ENCODE results near the gene DAD1. TPM values are rescaled to one million over a fixed set of nuclear protein-coding genes. Genes with fewer than 3 reads are reported as not detected.
A peak's percentile ranks its signal among the peaks of the same experiment; 100 is the strongest.
"Not testable (repeated sequence)": the region's sequence is repeated elsewhere in the genome, so short reads cannot be mapped to it uniquely, and the experiment has no call there.

The DAD1 gene
- 144 TPM for polyA plus RNA-seq (2013, experiment 1 of 2)
- polyA plus RNA-seq (2013, experiment 2 of 2) = 172 TPM

DNA sequence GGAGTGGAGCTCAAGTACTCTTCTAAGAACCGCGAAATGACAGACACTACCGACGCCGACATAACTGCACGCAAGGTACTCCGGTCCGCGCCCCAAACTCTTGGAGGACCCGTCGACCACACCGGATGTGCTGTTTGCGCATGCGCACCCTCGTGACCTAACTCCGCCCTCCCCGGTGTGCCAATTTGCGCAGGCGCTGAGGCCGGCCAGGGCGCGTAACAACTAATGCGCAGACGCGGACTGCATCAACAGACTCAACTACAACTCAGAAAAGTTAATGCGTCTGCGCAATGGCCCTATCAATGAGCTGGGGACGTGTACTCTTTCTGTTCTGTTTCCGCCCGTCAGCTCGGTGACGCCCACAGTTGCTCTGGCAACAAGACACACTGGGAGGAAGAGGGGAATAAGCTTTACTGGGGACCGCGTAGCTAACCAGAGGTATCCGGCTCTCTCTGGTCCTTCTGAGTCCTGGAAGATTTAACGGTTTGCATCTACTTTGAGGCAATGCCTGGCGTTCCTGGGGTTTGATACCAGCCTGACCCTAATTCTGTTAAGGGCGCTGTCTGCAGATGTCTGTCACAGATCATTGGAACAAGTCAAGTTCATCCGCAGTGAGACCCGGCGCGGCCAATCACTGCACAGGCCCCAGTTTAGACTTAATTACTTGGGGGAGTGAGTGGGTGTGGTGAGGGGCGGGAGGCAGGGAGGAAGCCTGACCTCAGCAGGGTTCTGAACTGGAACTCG, at the start of gene DAD1:
Gene DAD1 (minus strand): TSS at position 129 of the 744 bp plus-strand sequence. CDS start 67 bp downstream, at position 62.
- H3K4me3 ChIP-seq (ENCODE audit: low read length) = peak within 1 kb of the TSS; percentile 88
- H3K4me1 ChIP-seq (ENCODE audit: insufficient read depth, low read length) = peaks cover 5% of the 10 kb centered on the region; the same call in 1 of the 2 replicates
- H3K9me3 ChIP-seq (ENCODE audit: insufficient read depth, low read depth, low read length) = no peaks in the 10 kb centered on the region
- H3K36me3 ChIP-seq (ENCODE audit: insufficient read depth, low read length) = peaks cover 2% of the 10 kb centered on the region; the same call in 1 of the 2 replicates
- H3K9ac ChIP-seq (ENCODE audit: low read depth, low read length) = peak within 1 kb of the TSS; percentile 75
- no peaks in the 10 kb centered on the region for H3K27me3 ChIP-seq (ENCODE audit: insufficient read depth, low read length)
- WGBS = under 1% methylated on average over 44 of the region's 44 CpGs
- H3K27ac ChIP-seq (ENCODE audit: low read depth, low read length) = peak within 1 kb of the TSS; percentile 82

GRCh38 chr14:22635980-22636379, 47.0 kb upstream of the DAD1 start:
- not testable (repeated sequence) for H3K27ac ChIP-seq (ENCODE audit: low read depth, low read length); H3K36me3 ChIP-seq (ENCODE audit: insufficient read depth, low read length); H3K4me3 ChIP-seq (ENCODE audit: low read length); H3K27me3 ChIP-seq (ENCODE audit: insufficient read depth, low read length); H3K9ac ChIP-seq (ENCODE audit: low read depth, low read length); H3K4me1 ChIP-seq (ENCODE audit: insufficient read depth, low read length)
- H3K9me3 ChIP-seq (ENCODE audit: insufficient read depth, low read depth, low read length) = peaks cover 17% of the 10 kb centered on the region
- no CpG with 5 or more reads among the region's 1 CpG for WGBS

GRCh38 chr14:22634233-22634900, 45.3 kb upstream of the DAD1 start:
- WGBS = 90% methylated on average over 8 of the region's 8 CpGs
- Histone ChIP-seq H3K36me3 (ENCODE audit: insufficient read depth, low read length) (no peaks in the 10 kb centered on the region), H3K4me1 (ENCODE audit: insufficient read depth, low read length) (no peaks in the 10 kb centered on the region), H3K9me3 (ENCODE audit: insufficient read depth, low read depth, low read length) (peaks cover 20% of the 10 kb centered on the region), H3K27me3 (ENCODE audit: insufficient read depth, low read length) (no peaks in the 10 kb centered on the region), H3K9ac (ENCODE audit: low read depth, low read length) (no peak overlapping the region), H3K27ac (ENCODE audit: low read depth, low read length) (no peak overlapping the region), H3K4me3 (ENCODE audit: low read length) (no peak overlapping the region)

DNA sequence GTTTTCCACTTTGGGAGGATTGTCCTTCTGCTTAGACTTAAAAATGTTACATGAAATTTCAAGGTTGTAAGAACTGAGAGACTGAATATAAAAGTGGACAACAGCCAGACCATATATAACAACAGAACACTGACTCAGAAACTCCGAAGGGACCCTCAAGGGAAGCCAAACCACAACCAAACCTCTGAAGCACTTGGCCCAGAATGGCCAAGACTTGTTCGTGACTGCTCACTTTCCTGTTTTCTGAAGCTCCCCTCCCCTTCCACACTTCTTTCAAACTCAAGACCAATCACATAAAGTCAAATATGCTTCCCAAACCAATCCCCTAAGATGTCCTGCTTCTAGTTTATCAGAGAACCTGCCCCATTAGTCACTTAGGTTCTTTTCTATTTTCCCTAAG, 41.5 kb upstream of the DAD1 start:
- Histone ChIP-seq H3K9ac (ENCODE audit: low read depth, low read length) (no peak overlapping the region), H3K27me3 (ENCODE audit: insufficient read depth, low read length) (no peaks in the 10 kb centered on the region), H3K27ac (ENCODE audit: low read depth, low read length) (no peak overlapping the region), H3K36me3 (ENCODE audit: insufficient read depth, low read length) (no peaks in the 10 kb centered on the region), H3K9me3 (ENCODE audit: insufficient read depth, low read depth, low read length) (peaks cover 17% of the 10 kb centered on the region), H3K4me1 (ENCODE audit: insufficient read depth, low read length) (peaks cover 18% of the 10 kb centered on the region), H3K4me3 (ENCODE audit: low read length) (no peak overlapping the region)
- 85% methylated on average over 2 of the region's 2 CpGs for WGBS

DNA sequence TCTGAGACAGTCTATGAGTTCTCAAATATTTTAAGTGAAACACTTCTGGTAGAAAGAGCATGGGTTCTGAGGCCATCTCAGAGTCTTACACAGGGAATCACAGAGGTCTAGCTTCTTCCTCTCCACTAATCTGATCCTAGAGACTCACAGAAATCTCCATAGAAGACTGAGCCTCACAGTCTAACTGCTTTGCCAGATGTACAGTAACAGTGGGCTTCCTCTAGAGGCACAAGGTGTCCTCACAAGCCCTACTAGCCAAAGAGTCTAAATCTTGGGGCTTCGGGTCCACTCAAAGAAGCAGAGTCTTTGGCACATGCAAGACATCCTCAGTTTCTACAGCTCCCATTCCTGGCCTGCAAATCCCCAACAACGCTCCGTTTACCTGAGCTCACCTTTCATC, 41.0 kb upstream of the DAD1 start:
- WGBS = 96% methylated on average over 3 of the region's 3 CpGs
- H3K4me1 ChIP-seq (ENCODE audit: insufficient read depth, low read length) = peaks cover 18% of the 10 kb centered on the region
- H3K4me3 ChIP-seq (ENCODE audit: low read length) = no peak overlapping the region

DNA sequence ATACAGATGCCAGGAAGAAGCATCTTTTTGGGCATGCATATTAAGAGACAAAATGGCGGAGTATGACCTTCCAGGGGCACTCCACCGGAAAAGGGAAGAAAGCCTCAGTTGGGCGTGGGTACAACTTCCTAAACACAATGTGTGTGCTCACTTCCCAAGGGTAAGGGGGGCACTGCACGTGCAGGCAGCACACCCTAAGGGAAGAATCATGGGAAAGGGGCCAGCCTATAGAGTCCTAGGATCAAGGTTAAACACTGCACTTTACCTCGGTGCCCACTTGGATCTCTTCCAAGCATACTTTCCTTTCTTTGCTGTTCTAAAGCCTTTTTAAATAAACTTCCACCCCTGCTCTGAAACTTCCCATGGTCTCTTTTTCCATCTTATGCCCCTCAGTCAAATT, 40.3 kb upstream of the DAD1 start:
- 89% methylated on average over 5 of the region's 5 CpGs for WGBS
- peaks cover 16% of the 10 kb centered on the region for H3K9me3 ChIP-seq (ENCODE audit: insufficient read depth, low read depth, low read length)
- H3K4me1 ChIP-seq (ENCODE audit: insufficient read depth, low read length) = peaks cover 18% of the 10 kb centered on the region
- H3K27me3 ChIP-seq (ENCODE audit: insufficient read depth, low read length) = no peaks in the 10 kb centered on the region
- H3K4me3 ChIP-seq (ENCODE audit: low read length) = no peak overlapping the region
- H3K9ac ChIP-seq (ENCODE audit: low read depth, low read length) = no peak overlapping the region
- H3K36me3 ChIP-seq (ENCODE audit: insufficient read depth, low read length) = no peaks in the 10 kb centered on the region
- H3K27ac ChIP-seq (ENCODE audit: low read depth, low read length) = no peak overlapping the region

More for the DNA sequence above, 41.0 kb upstream of the DAD1 start:
- H3K9me3 ChIP-seq (ENCODE audit: insufficient read depth, low read depth, low read length) = peaks cover 16% of the 10 kb centered on the region
- no peak overlapping the region for H3K9ac ChIP-seq (ENCODE audit: low read depth, low read length)
- H3K27me3 ChIP-seq (ENCODE audit: insufficient read depth, low read length) = no peaks in the 10 kb centered on the region
- H3K27ac ChIP-seq (ENCODE audit: low read depth, low read length) = no peak overlapping the region
- H3K36me3 ChIP-seq (ENCODE audit: insufficient read depth, low read length) = no peaks in the 10 kb centered on the region

- H3K9me3 ChIP-seq (ENCODE audit: insufficient read depth, low read depth, low read length) = peaks cover 13% of the 10 kb centered on the region
- H3K4me3 ChIP-seq (ENCODE audit: low read length) = no peak overlapping the region
- H3K9ac ChIP-seq (ENCODE audit: low read depth, low read length) = no peak overlapping the region
- no peaks in the 10 kb centered on the region for H3K36me3 ChIP-seq (ENCODE audit: insufficient read depth, low read length)
- WGBS = 85% methylated on average over 6 of the region's 7 CpGs
- H3K27ac ChIP-seq (ENCODE audit: low read depth, low read length) = no peak overlapping the region
- H3K27me3 ChIP-seq (ENCODE audit: insufficient read depth, low read length) = no peaks in the 10 kb centered on the region
- H3K4me1 ChIP-seq (ENCODE audit: insufficient read depth, low read length) = peaks cover 18% of the 10 kb centered on the region
Measured at GRCh38 chr14:22627506-22628263, 38.7 kb upstream of the DAD1 start.

DNA sequence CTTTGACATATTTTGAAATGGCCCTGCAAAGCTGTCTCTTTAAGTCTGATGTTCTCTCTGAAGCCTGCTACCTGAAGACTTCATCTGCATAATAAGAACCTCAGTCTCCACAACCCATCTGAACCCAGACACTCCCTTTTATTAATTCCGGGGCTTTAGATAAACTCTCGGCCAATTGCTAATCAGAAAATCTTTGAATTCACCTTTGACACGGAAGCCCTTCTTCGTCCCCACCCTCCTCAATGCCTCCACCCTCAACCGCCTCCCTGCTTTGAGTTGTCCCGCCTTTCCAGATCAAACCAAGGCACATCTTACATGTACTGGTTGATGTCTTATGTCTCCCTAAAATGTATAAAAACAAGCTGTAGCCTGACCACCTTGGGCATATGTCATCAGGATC, 37.6 kb upstream of the DAD1 start:
- H3K4me3 ChIP-seq (ENCODE audit: low read length) = no peak overlapping the region
- WGBS = 80% methylated on average over 6 of the region's 6 CpGs
- H3K27ac ChIP-seq (ENCODE audit: low read depth, low read length) = no peak overlapping the region
- no peaks in the 10 kb centered on the region for H3K36me3 ChIP-seq (ENCODE audit: insufficient read depth, low read length)
- H3K27me3 ChIP-seq (ENCODE audit: insufficient read depth, low read length) = no peaks in the 10 kb centered on the region
- H3K9ac ChIP-seq (ENCODE audit: low read depth, low read length) = no peak overlapping the region
- peaks cover 9% of the 10 kb centered on the region for H3K9me3 ChIP-seq (ENCODE audit: insufficient read depth, low read depth, low read length)
- H3K4me1 ChIP-seq (ENCODE audit: insufficient read depth, low read length) = peaks cover 18% of the 10 kb centered on the region

DNA sequence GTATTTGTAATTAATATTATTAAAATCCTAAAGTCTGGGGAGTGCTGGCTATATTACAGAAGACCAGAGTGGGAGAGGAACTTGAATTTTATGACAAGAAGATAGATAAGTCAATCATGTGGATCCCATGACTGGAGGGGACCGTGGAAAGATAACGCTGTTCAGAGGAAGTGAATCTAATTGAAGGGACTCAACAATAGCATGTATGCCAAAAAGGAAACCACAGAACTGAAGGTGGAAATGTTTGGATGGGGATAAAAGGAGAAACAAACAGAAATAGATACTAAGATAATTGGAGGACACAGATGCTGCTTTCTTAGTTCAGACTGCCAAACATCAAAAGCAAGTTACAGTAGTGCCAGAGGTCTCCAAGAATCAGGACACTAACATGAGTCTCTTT, 34.0 kb upstream of the DAD1 start:
- Histone ChIP-seq H3K4me3 (ENCODE audit: low read length) (no peak overlapping the region), H3K9me3 (ENCODE audit: insufficient read depth, low read depth, low read length) (0 out of 2 replicates have a peak, but pooled peaks cover 5% of the 10 kb centered on the region), H3K36me3 (ENCODE audit: insufficient read depth, low read length) (no peaks in the 10 kb centered on the region), H3K27me3 (ENCODE audit: insufficient read depth, low read length) (no peaks in the 10 kb centered on the region), H3K9ac (ENCODE audit: low read depth, low read length) (no peak overlapping the region), H3K4me1 (ENCODE audit: insufficient read depth, low read length) (peaks cover 18% of the 10 kb centered on the region), H3K27ac (ENCODE audit: low read depth, low read length) (no peak overlapping the region)
- 68% methylated on average over 2 of the region's 2 CpGs for WGBS

DNA sequence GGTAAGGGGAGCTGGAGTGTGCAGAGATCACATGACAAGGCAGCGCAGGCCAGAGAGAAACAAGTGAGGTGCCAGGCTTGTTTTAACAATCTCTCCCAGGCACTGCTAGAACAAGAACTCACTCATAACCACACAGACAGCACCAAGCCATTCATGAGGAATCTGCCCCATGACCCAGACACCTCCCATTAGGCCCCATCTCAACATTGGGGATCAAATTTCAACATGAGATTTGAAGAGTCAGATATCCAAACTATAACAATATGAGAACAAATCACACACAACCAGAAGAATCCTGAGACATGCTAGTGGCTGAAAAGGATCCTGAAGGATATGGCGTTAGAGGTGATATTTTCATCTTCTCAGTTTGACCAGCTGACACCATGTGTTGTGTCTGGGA, 33.2 kb upstream of the DAD1 start:
- Histone ChIP-seq H3K4me1 (ENCODE audit: insufficient read depth, low read length) (peaks cover 11% of the 10 kb centered on the region), H3K36me3 (ENCODE audit: insufficient read depth, low read length) (no peaks in the 10 kb centered on the region), H3K9ac (ENCODE audit: low read depth, low read length) (no peak overlapping the region), H3K9me3 (ENCODE audit: insufficient read depth, low read depth, low read length) (0 out of 2 replicates have a peak, but pooled peaks cover 5% of the 10 kb centered on the region), H3K27ac (ENCODE audit: low read depth, low read length) (no peak overlapping the region), H3K27me3 (ENCODE audit: insufficient read depth, low read length) (no peaks in the 10 kb centered on the region), H3K4me3 (ENCODE audit: low read length) (no peak overlapping the region)
- 94% methylated on average over 2 of the region's 2 CpGs for WGBS

DNA sequence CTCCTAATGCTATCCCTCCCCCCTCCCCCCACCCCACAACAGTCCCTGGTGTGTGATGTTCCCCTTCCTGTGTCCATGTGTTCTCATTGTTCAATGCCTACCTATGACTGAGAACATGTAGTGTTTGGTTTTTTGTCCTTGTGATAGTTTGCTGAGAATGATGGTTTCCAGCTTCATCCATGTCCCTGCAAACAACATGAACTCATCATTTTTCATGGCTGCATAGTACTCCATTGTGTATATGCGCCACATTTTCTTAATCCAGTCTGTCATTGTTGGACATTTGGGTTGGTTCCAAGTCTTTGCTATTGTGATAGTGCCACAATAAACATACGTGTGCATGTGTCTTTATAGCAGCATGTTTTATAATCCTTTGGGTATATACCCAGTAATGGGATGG, 26.7 kb upstream of the DAD1 start:
- peaks cover 13% of the 10 kb centered on the region for H3K36me3 ChIP-seq (ENCODE audit: insufficient read depth, low read length)
- not testable (repeated sequence) for H3K9me3 ChIP-seq (ENCODE audit: insufficient read depth, low read depth, low read length); H3K27ac ChIP-seq (ENCODE audit: low read depth, low read length); H3K4me3 ChIP-seq (ENCODE audit: low read length); H3K4me1 ChIP-seq (ENCODE audit: insufficient read depth, low read length); H3K9ac ChIP-seq (ENCODE audit: low read depth, low read length); H3K27me3 ChIP-seq (ENCODE audit: insufficient read depth, low read length)
- WGBS = 96% methylated on average over 2 of the region's 2 CpGs

Measured in HUES64 (cell line).